HepG2 (cell line): ENCODE results near the gene NSMF. TPM values are rescaled to one million over a fixed set of nuclear protein-coding genes. Genes with fewer than 3 reads are reported as not detected.

ENCODE experiments used
- ASH2L ChIP-seq: fragments of 300-600, 200-600 bp; sonication (generic); IDR thresholded peaks from 2 replicates; pipeline ENCODE4 v1.7.0; 2017; ENCODE audit warnings: low read depth, mild to moderate bottlenecking, moderate library complexity, mixed read lengths, low read length; ENCODE audit not compliant: insufficient read length
- BORCS8-MEF2B ChIP-seq: sonication (generic); formaldehyde crosslinking; IDR thresholded peaks from 2 replicates; pipeline ENCODE4 v1.8.0; 2022; ENCODE audit warnings: mild to moderate bottlenecking, missing genetic modification reagents
- HIVEP1 ChIP-seq: sonication (generic); formaldehyde crosslinking; IDR thresholded peaks from 2 replicates; pipeline ENCODE4 v1.4.0; 2020; ENCODE audit warnings: mild to moderate bottlenecking, missing genetic modification reagents
- KLF6 ChIP-seq: IDR thresholded peaks from 2 replicates; pipeline ENCODE4 v1.8.0; 2016; ENCODE audit warnings: missing biosample characterization, missing genetic modification reagents
- RCOR2 ChIP-seq: IDR thresholded peaks from 2 replicates; pipeline ENCODE4 v1.6.1; 2016; ENCODE audit warnings: missing biosample characterization, missing genetic modification reagents
- SIN3A ChIP-seq: IDR thresholded peaks from 2 replicates; pipeline ENCODE4 v1.6.1; 2011; ENCODE audit warnings: low read depth, mild to moderate bottlenecking, control low read depth, low read length, borderline replicate concordance
- ZIK1 ChIP-seq: sonication (generic); formaldehyde crosslinking; IDR thresholded peaks from 2 replicates; pipeline ENCODE4 v1.5.0; 2020; ENCODE audit warnings: mild to moderate bottlenecking, low read depth, missing genetic modification reagents, borderline replicate concordance
- ZNF343 ChIP-seq: sonication (generic); formaldehyde crosslinking; IDR thresholded peaks from 2 replicates; pipeline ENCODE4 v1.4.0; 2020; ENCODE audit warnings: mild to moderate bottlenecking, missing genetic modification reagents
- ZNF460 ChIP-seq: sonication (generic); formaldehyde crosslinking; IDR thresholded peaks from 2 replicates; pipeline ENCODE4 v1.5.1; 2020; ENCODE audit warnings: missing genetic modification reagents, mild to moderate bottlenecking, borderline replicate concordance
- ZNF605 ChIP-seq: sonication (generic); formaldehyde crosslinking; IDR thresholded peaks from 2 replicates; pipeline ENCODE4 v1.8.0; 2022; ENCODE audit warnings: mild to moderate bottlenecking, missing genetic modification reagents
- ZNF883 ChIP-seq: sonication (generic); formaldehyde crosslinking; IDR thresholded peaks from 2 replicates; pipeline ENCODE4 v1.5.1; 2020; ENCODE audit warnings: mild to moderate bottlenecking, missing genetic modification reagents; ENCODE audit errors: not compliant biosample characterization
- polyA plus RNA-seq, 8 experiments: library from polyadenylated mRNA; depleted of rRNA in 3 of 8; stranded (reverse) in 7 of 8; unstranded in 1 of 8; fragments of >200 nt; fragmentation: Illumina TruSeq in 4 of 8; extraction: Trizol in 4 of 8; gene quantifications; 2 replicates each; pipeline versions ENCODE4 v1.2.1 to v1.2.3, GENCODE V29; 2011 to 2016; ENCODE audit warnings: low read depth in 4 of 8, missing spikeins in 1 of 8, mixed read lengths in 1 of 8; ENCODE audit not compliant: insufficient read depth in 1 of 8
- total RNA-seq, 5 experiments: library from RNA; depleted of rRNA; stranded (reverse); fragments of >200 nt; fragmentation: Illumina TruSeq; extraction: Trizol; gene quantifications; 2 replicates each; pipeline ENCODE4 v1.2.3, GENCODE V29; 2016; ENCODE audit warnings: low read depth in 1 of 5
- TF ChIP-seq, protein P1 (sequence below): sonication (generic); formaldehyde crosslinking; conservative IDR thresholded peaks from 2 replicates; pipeline ENCODE4 v1.5.0; 2020; ENCODE audit warnings: missing genetic modification reagents
- TF ChIP-seq, protein P2 (sequence below): sonication (generic); formaldehyde crosslinking; IDR thresholded peaks from 2 replicates; pipeline ENCODE4 v1.8.0; 2022; ENCODE audit warnings: low read depth, missing genetic modification reagents
- TF ChIP-seq, protein P3 (sequence below), 2 experiments: sonication (generic) in 1 of 2; formaldehyde crosslinking in 1 of 2; IDR thresholded peaks; 2 replicates each; pipeline versions ENCODE4 v1.5.1 to v1.6.1; 2011 to 2020; ENCODE audit warnings: borderline replicate concordance in 1 of 2, low read depth in 1 of 2, low read length in 1 of 2, mild to moderate bottlenecking in 1 of 2, missing genetic modification reagents in 1 of 2, moderate library complexity in 1 of 2
- TF ChIP-seq, protein P4 (sequence below): sonication (generic); formaldehyde crosslinking; IDR thresholded peaks from 2 replicates; pipeline ENCODE4 v1.9.0; 2022; ENCODE audit warnings: low read depth, missing genetic modification reagents
- TF ChIP-seq, protein P5 (sequence below): sonication (generic); formaldehyde crosslinking; IDR thresholded peaks from 2 replicates; pipeline ENCODE4 v1.5.0; 2020; ENCODE audit warnings: mild to moderate bottlenecking, missing genetic modification reagents

Gene NSMF
- total and polyA plus RNA-seq, 2 of the 13 experiments (the other 11 are each of a cell fraction or from before 2014, with no cell fraction given), result 44.3 to 183 TPM

DNA sequence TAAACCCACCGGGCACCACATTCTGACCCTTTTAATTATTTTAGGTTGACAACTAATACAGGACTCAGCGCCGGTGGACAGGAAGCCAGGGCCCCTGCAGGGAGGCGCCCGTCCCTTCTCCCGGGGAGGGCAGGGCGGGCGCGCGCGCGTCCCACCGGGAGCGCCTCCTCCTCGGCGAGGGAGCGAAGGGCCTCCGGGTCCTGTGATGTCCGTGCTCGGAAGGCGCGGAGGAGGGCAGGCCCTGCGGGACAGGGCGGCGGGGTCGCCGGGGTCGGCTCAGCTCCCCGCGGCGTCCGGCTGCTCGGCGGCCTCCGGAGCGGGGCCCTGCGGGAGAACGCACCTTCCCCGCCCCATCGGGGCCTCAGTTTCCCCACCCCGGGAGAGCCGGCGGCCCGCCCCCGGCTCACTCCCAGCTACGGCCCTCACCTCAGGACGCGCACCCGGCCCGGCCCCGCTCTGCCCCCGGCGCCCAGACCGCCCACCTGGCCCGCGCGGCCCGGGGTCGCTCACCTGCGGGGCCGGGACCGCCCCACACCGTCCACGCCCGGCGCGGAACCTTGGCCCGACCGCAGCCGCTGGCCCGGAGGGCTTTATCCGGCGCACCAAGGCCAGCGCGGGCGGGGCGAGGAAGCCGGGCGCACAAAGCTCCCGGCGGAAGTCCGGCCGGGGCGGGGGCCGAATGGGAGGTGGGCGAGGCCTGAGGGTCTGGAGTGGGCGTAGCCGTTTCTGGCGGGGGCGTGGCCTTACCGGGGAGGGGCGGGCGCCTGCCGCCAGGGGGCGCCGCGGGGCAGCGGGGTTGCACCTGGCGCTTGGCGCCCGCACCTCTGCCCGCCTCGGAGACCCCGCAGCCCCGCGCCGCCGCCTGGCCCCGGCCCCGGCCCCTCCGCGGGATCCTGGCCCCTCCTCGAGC lies 36.3 kb downstream of the NSMF start, which contains the start of the genes EXD3 and NOXA1 (continued):
- TF ChIP-seq KLF6 (peak; percentile 73), ZNF883 (no peak), ZNF343 (CRISPR knock-in tag) (no peak), RCOR2 (no peak), HIVEP1 (CRISPR knock-in tag) (no peak), ZNF460 (CRISPR knock-in tag) (no peak), SIN3A (peak; percentile 82; the same call in 1 of the 2 replicates), ZIK1 (CRISPR knock-in tag) (peak; percentile 78; the same call in 1 of the 2 replicates), BORCS8-MEF2B (CRISPR knock-in tag) (peak; percentile 78; the same call in 1 of the 2 replicates), ZNF605 (CRISPR knock-in tag) (no peak), ASH2L (peak; percentile 63)
- TF ChIP-seq, protein P1, sequence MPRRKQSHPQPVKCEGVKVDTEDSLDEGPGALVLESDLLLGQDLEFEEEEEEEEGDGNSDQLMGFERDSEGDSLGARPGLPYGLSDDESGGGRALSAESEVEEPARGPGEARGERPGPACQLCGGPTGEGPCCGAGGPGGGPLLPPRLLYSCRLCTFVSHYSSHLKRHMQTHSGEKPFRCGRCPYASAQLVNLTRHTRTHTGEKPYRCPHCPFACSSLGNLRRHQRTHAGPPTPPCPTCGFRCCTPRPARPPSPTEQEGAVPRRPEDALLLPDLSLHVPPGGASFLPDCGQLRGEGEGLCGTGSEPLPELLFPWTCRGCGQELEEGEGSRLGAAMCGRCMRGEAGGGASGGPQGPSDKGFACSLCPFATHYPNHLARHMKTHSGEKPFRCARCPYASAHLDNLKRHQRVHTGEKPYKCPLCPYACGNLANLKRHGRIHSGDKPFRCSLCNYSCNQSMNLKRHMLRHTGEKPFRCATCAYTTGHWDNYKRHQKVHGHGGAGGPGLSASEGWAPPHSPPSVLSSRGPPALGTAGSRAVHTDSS (CRISPR knock-in tag), result 0 out of 2 replicates have a peak, but pooled peaks have one; percentile 75
- TF ChIP-seq, protein P2, sequence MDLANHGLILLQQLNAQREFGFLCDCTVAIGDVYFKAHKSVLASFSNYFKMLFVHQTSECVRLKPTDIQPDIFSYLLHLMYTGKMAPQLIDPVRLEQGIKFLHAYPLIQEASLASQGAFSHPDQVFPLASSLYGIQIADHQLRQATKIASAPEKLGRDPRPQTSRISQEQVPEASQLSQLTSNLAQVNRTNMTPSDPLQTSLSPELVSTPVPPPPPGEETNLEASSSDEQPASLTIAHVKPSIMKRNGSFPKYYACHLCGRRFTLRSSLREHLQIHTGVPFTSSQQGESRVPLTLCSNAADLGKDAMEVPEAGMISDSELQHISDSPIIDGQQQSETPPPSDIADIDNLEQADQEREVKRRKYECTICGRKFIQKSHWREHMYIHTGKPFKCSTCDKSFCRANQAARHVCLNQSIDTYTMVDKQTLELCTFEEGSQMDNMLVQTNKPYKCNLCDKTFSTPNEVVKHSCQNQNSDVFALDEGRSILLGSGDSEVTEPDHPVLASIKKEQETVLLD (CRISPR knock-in tag), result peak; percentile 98
- TF ChIP-seq, protein P3, sequence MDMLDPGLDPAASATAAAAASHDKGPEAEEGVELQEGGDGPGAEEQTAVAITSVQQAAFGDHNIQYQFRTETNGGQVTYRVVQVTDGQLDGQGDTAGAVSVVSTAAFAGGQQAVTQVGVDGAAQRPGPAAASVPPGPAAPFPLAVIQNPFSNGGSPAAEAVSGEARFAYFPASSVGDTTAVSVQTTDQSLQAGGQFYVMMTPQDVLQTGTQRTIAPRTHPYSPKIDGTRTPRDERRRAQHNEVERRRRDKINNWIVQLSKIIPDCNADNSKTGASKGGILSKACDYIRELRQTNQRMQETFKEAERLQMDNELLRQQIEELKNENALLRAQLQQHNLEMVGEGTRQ (IDR thresholded peaks at IDR 0.05; ENCODE audit: low read depth, low read length), result no peak
- TF ChIP-seq, protein P3 (CRISPR knock-in tag; IDR thresholded peaks at IDR 0.05; ENCODE audit: borderline replicate concordance), result no peak
- TF ChIP-seq, protein P4, sequence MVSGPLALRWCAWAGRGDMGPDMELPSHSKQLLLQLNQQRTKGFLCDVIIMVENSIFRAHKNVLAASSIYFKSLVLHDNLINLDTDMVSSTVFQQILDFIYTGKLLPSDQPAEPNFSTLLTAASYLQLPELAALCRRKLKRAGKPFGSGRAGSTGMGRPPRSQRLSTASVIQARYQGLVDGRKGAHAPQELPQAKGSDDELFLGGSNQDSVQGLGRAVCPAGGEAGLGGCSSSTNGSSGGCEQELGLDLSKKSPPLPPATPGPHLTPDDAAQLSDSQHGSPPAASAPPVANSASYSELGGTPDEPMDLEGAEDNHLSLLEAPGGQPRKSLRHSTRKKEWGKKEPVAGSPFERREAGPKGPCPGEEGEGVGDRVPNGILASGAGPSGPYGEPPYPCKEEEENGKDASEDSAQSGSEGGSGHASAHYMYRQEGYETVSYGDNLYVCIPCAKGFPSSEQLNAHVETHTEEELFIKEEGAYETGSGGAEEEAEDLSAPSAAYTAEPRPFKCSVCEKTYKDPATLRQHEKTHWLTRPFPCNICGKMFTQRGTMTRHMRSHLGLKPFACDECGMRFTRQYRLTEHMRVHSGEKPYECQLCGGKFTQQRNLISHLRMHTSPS (CRISPR knock-in tag), result no peak
- TF ChIP-seq, protein P5, sequence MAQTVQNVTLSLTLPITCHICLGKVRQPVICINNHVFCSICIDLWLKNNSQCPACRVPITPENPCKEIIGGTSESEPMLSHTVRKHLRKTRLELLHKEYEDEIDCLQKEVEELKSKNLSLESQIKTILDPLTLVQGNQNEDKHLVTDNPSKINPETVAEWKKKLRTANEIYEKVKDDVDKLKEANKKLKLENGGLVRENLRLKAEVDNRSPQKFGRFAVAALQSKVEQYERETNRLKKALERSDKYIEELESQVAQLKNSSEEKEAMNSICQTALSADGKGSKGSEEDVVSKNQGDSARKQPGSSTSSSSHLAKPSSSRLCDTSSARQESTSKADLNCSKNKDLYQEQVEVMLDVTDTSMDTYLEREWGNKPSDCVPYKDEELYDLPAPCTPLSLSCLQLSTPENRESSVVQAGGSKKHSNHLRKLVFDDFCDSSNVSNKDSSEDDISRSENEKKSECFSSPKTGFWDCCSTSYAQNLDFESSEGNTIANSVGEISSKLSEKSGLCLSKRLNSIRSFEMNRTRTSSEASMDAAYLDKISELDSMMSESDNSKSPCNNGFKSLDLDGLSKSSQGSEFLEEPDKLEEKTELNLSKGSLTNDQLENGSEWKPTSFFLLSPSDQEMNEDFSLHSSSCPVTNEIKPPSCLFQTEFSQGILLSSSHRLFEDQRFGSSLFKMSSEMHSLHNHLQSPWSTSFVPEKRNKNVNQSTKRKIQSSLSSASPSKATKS (CRISPR knock-in tag), result no peak
